ENCODE results near the gene HERC3.

GRCh38 chr4:88613417-88613875, 21.2 kb downstream of the HERC3 start:
- TF ChIP-seq CTCF (IDR thresholded peaks at IDR 0.05; ENCODE audit: low read length): no peak
- TF ChIP-seq EZH2 (IDR thresholded peaks at IDR 0.05; ENCODE audit: borderline replicate concordance, low read length): no peak
